ENCODE data around the gene PIK3R1.

DNA sequence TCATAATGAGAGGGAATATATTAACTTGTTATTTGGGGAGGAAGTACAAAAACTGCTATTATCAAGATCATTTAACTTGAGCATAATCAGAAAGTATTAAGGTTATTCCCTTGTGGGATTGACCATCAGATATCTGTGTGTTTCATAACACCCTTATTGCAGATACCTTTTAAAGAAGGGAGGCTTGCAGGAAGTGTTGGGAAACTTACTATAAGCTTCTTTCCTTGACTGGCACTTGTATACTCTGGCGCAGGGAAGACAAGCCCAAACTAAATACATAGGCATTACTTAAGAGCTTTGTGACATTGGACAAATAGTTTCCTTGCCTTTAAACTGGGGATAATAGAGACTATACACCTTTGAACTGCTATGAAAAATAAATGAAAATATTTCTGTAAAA is 50.9 kb downstream of the PIK3R1 start:
- TF ChIP-seq, protein P1, sequence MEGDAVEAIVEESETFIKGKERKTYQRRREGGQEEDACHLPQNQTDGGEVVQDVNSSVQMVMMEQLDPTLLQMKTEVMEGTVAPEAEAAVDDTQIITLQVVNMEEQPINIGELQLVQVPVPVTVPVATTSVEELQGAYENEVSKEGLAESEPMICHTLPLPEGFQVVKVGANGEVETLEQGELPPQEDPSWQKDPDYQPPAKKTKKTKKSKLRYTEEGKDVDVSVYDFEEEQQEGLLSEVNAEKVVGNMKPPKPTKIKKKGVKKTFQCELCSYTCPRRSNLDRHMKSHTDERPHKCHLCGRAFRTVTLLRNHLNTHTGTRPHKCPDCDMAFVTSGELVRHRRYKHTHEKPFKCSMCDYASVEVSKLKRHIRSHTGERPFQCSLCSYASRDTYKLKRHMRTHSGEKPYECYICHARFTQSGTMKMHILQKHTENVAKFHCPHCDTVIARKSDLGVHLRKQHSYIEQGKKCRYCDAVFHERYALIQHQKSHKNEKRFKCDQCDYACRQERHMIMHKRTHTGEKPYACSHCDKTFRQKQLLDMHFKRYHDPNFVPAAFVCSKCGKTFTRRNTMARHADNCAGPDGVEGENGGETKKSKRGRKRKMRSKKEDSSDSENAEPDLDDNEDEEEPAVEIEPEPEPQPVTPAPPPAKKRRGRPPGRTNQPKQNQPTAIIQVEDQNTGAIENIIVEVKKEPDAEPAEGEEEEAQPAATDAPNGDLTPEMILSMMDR (IDR thresholded peaks at IDR 0.05), result no peak
- no peak for TF ChIP-seq EZH2 (IDR thresholded peaks at IDR 0.05)

All from neural progenitor cell (in vitro differentiated cells).